ENCODE data around the gene STING1. TPM values are rescaled to one million over a fixed set of nuclear protein-coding genes. Genes with fewer than 3 reads are reported as not detected.
"Not testable (repeated sequence)": the region's sequence is repeated elsewhere in the genome, so short reads cannot be mapped to it uniquely, and the experiment has no call there.

Gene STING1
- total and polyA plus RNA-seq, 5 donors from 2014 or later: 131 to 295 (median 170) TPM

GRCh38 chr5:139513852-139514485, 31.4 kb upstream of the STING1 start:
- Histone ChIP-seq H3K36me3 (ENCODE audit: control insufficient read depth, insufficient read depth, low read length) (no peaks in the 10 kb centered on the region), H3K27me3 (ENCODE audit: control insufficient read depth, insufficient read depth, low read length) (no peaks in the 10 kb centered on the region), H3K9me3 (ENCODE audit: control insufficient read depth in 2 of 2, low read length in 2 of 2) (no peaks in the 10 kb centered on the region), H3K27ac (ENCODE audit: insufficient read depth, low read length, poor library complexity, severe bottlenecking) (no peak overlapping the region), H3K4me1 (ENCODE audit: control insufficient read depth, insufficient read depth, low read length, poor library complexity, severe bottlenecking) (peaks cover 14% of the 10 kb centered on the region), H3K4me3 (ENCODE audit: low read depth, low read length) (no peak overlapping the region)
- ATAC-seq (ENCODE audit: low read depth in 2 of 2) (no peak), DNase-seq (no peak)
- peaks cover 9 to 50% (median 14%) of the 10 kb centered on the region in 4 donors for H3K4me1 Mint-ChIP-seq
- H3K4me3 Mint-ChIP-seq: peak overlapping the region in 3 of 4 donors; percentile 62 to 79 (median 68)
- H3K9me3 Mint-ChIP-seq: no peaks in the 10 kb centered on the region
- peaks cover 3% of the 10 kb centered on the region for H3K27me3 Mint-ChIP-seq
- no peaks in the 10 kb centered on the region for H3K36me3 Mint-ChIP-seq
- peak overlapping the region in 1 of 3 donors; percentile 46 for H3K27ac Mint-ChIP-seq

GRCh38 chr5:139513434-139513833, 30.9 kb upstream of the STING1 start:
- H3K27me3 Mint-ChIP-seq; H3K36me3 Mint-ChIP-seq; H3K36me3 ChIP-seq (ENCODE audit: control insufficient read depth, insufficient read depth, low read length); H3K9me3 ChIP-seq (ENCODE audit: control insufficient read depth in 2 of 2, low read length in 2 of 2); H3K27ac ChIP-seq (ENCODE audit: insufficient read depth, low read length, poor library complexity, severe bottlenecking); H3K27me3 ChIP-seq (ENCODE audit: control insufficient read depth, insufficient read depth, low read length); H3K4me3 ChIP-seq (ENCODE audit: low read depth, low read length); H3K9me3 Mint-ChIP-seq: not testable (repeated sequence)
- DNase-seq: peak; percentile 67 to 85 (median 74)
- Mint-ChIP-seq H3K4me3 (peak overlapping the region in 3 of 4 donors; percentile 62 to 79 (median 68)), H3K27ac (peak overlapping the region in 1 of 3 donors; percentile 46), H3K4me1 (peaks cover 9 to 44% (median 9%) of the 10 kb centered on the region in 4 donors)
- ATAC-seq (ENCODE audit: low read depth in 2 of 2): peak; percentile 54 to 59
- peaks cover 12% of the 10 kb centered on the region for H3K4me1 ChIP-seq (ENCODE audit: control insufficient read depth, insufficient read depth, low read length, poor library complexity, severe bottlenecking)

- peak overlapping the region in 2 of 3 donors; percentile 21 to 67 for H3K27ac Mint-ChIP-seq
- H3K4me1 ChIP-seq (ENCODE audit: control insufficient read depth, insufficient read depth, low read length, poor library complexity, severe bottlenecking): peaks cover 8% of the 10 kb centered on the region
- no peaks in the 10 kb centered on the region for H3K27me3 ChIP-seq (ENCODE audit: control insufficient read depth, insufficient read depth, low read length)
- peaks cover 4 to 40% (median 7%) of the 10 kb centered on the region in 4 donors for H3K4me1 Mint-ChIP-seq
- H3K27me3 Mint-ChIP-seq: no peaks in the 10 kb centered on the region
- H3K36me3 ChIP-seq (ENCODE audit: control insufficient read depth, insufficient read depth, low read length): no peaks in the 10 kb centered on the region
- H3K4me3 ChIP-seq (ENCODE audit: low read depth, low read length): no peak overlapping the region
- no peaks in the 10 kb centered on the region for H3K36me3 Mint-ChIP-seq
- H3K4me3 Mint-ChIP-seq: no peak overlapping the region
- H3K9me3 ChIP-seq (ENCODE audit: control insufficient read depth in 2 of 2, low read length in 2 of 2): no peaks in the 10 kb centered on the region
- peak in 1 of 3 donors; percentile 27 for DNase-seq
- H3K9me3 Mint-ChIP-seq: no peaks in the 10 kb centered on the region
- no peak for ATAC-seq (ENCODE audit: low read depth in 2 of 2)
- no peak overlapping the region for H3K27ac ChIP-seq (ENCODE audit: insufficient read depth, low read length, poor library complexity, severe bottlenecking)
These were observed 30.3 kb upstream of the STING1 start for GRCh38 chr5:139512786-139513390.

GRCh38 chr5:139504722-139505121, 22.2 kb upstream of the STING1 start:
- not testable (repeated sequence) for DNase-seq; H3K27ac Mint-ChIP-seq; H3K27me3 Mint-ChIP-seq; H3K36me3 Mint-ChIP-seq; H3K27me3 ChIP-seq (ENCODE audit: control insufficient read depth, insufficient read depth, low read length); H3K4me3 Mint-ChIP-seq; H3K9me3 ChIP-seq (ENCODE audit: control insufficient read depth in 2 of 2, low read length in 2 of 2); ATAC-seq (ENCODE audit: low read depth in 2 of 2); H3K4me1 Mint-ChIP-seq; H3K4me1 ChIP-seq (ENCODE audit: control insufficient read depth, insufficient read depth, low read length, poor library complexity, severe bottlenecking); H3K9me3 Mint-ChIP-seq; H3K27ac ChIP-seq (ENCODE audit: insufficient read depth, low read length, poor library complexity, severe bottlenecking); H3K36me3 ChIP-seq (ENCODE audit: control insufficient read depth, insufficient read depth, low read length); H3K4me3 ChIP-seq (ENCODE audit: low read depth, low read length)

- not testable (repeated sequence) for H3K27me3 ChIP-seq (ENCODE audit: control insufficient read depth, insufficient read depth, low read length); ATAC-seq (ENCODE audit: low read depth in 2 of 2); H3K27ac Mint-ChIP-seq; H3K9me3 ChIP-seq (ENCODE audit: control insufficient read depth in 2 of 2, low read length in 2 of 2); H3K4me3 Mint-ChIP-seq; H3K36me3 ChIP-seq (ENCODE audit: control insufficient read depth, insufficient read depth, low read length); DNase-seq; H3K4me1 Mint-ChIP-seq; H3K27me3 Mint-ChIP-seq; H3K36me3 Mint-ChIP-seq; H3K4me3 ChIP-seq (ENCODE audit: low read depth, low read length); H3K27ac ChIP-seq (ENCODE audit: insufficient read depth, low read length, poor library complexity, severe bottlenecking); H3K9me3 Mint-ChIP-seq; H3K4me1 ChIP-seq (ENCODE audit: control insufficient read depth, insufficient read depth, low read length, poor library complexity, severe bottlenecking)
These were observed 21.3 kb upstream of the STING1 start for GRCh38 chr5:139503879-139504278.

GRCh38 chr5:139503036-139503817, 20.7 kb upstream of the STING1 start:
- not testable (repeated sequence) for ATAC-seq (ENCODE audit: low read depth in 2 of 2); H3K27me3 Mint-ChIP-seq; H3K9me3 Mint-ChIP-seq; H3K27ac Mint-ChIP-seq; H3K36me3 ChIP-seq (ENCODE audit: control insufficient read depth, insufficient read depth, low read length); H3K4me1 Mint-ChIP-seq; H3K27ac ChIP-seq (ENCODE audit: insufficient read depth, low read length, poor library complexity, severe bottlenecking); H3K9me3 ChIP-seq (ENCODE audit: control insufficient read depth in 2 of 2, low read length in 2 of 2); H3K4me3 Mint-ChIP-seq; H3K4me3 ChIP-seq (ENCODE audit: low read depth, low read length); H3K27me3 ChIP-seq (ENCODE audit: control insufficient read depth, insufficient read depth, low read length); DNase-seq; H3K36me3 Mint-ChIP-seq; H3K4me1 ChIP-seq (ENCODE audit: control insufficient read depth, insufficient read depth, low read length, poor library complexity, severe bottlenecking)

GRCh38 chr5:139501381-139501780, 18.8 kb upstream of the STING1 start:
- H3K9me3 ChIP-seq (ENCODE audit: control insufficient read depth in 2 of 2, low read length in 2 of 2): no peaks in the 10 kb centered on the region
- no peaks in the 10 kb centered on the region for H3K36me3 ChIP-seq (ENCODE audit: control insufficient read depth, insufficient read depth, low read length)
- no peaks in the 10 kb centered on the region for H3K4me1 Mint-ChIP-seq
- H3K27me3 Mint-ChIP-seq: no peaks in the 10 kb centered on the region
- H3K4me3 ChIP-seq (ENCODE audit: low read depth, low read length): no peak overlapping the region
- H3K4me3 Mint-ChIP-seq: no peak overlapping the region
- DNase-seq (no peak), ATAC-seq (ENCODE audit: low read depth in 2 of 2) (no peak)
- H3K27me3 ChIP-seq (ENCODE audit: control insufficient read depth, insufficient read depth, low read length): no peaks in the 10 kb centered on the region
- H3K27ac ChIP-seq (ENCODE audit: insufficient read depth, low read length, poor library complexity, severe bottlenecking): no peak overlapping the region
- H3K4me1 ChIP-seq (ENCODE audit: control insufficient read depth, insufficient read depth, low read length, poor library complexity, severe bottlenecking): no peaks in the 10 kb centered on the region
- no peaks in the 10 kb centered on the region for H3K36me3 Mint-ChIP-seq
- peak overlapping the region in 1 of 3 donors; percentile 56 for H3K27ac Mint-ChIP-seq
- no peaks in the 10 kb centered on the region for H3K9me3 Mint-ChIP-seq

All from CD4-positive, CD25-positive, alpha-beta regulatory T cell (primary cell).